Right lobe of liver (tissue), 4 donors: ENCODE results near the gene SPAG16.

Experiments
- POLR2A ChIP-seq: fragments of 450-650 bp; IDR thresholded peaks from one replicate; pipeline ENCODE4 v1.6.1; 2017; ENCODE audit warnings: antibody characterized with exemption, mild to moderate bottlenecking
- TF ChIP-seq, protein P1 (sequence below), 4 donors: fragments of 200-600 bp in 3 of 4; fragments of 450-650 bp in 1 of 4; IDR thresholded peaks; one replicate each; pipeline versions ENCODE4 v1.5.1 to v1.8.0; 2016 to 2022; ENCODE audit warnings: antibody characterized with exemption in 4 of 4, mild to moderate bottlenecking in 2 of 4
- donor health status: DM: no; HTN: no; CAD: no.
- donor health status: DM: no; HTN: no; CAD: no.
- donor health status: DM: no; HTN: yes; CAD: no.

DNA sequence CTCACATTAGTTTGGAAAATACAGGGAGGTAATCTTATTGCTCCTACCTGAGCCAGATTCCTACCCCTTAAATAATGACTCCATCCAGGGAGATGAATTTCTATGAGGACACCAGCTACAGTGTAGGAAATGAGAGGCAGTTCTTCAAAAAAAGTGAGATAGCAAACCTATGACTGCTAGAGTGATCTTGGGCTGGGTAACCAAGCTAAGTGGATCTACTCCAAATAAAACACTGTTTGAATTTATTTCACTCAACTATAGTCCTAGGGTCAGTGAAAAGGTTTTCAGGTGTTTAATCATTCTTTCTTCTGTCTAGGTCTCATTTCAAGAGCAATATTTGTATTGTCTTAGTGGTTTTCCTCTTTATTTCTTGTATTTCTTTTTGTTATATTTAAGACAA, 854.5 kb downstream of the SPAG16 start:
- TF ChIP-seq, protein P1, sequence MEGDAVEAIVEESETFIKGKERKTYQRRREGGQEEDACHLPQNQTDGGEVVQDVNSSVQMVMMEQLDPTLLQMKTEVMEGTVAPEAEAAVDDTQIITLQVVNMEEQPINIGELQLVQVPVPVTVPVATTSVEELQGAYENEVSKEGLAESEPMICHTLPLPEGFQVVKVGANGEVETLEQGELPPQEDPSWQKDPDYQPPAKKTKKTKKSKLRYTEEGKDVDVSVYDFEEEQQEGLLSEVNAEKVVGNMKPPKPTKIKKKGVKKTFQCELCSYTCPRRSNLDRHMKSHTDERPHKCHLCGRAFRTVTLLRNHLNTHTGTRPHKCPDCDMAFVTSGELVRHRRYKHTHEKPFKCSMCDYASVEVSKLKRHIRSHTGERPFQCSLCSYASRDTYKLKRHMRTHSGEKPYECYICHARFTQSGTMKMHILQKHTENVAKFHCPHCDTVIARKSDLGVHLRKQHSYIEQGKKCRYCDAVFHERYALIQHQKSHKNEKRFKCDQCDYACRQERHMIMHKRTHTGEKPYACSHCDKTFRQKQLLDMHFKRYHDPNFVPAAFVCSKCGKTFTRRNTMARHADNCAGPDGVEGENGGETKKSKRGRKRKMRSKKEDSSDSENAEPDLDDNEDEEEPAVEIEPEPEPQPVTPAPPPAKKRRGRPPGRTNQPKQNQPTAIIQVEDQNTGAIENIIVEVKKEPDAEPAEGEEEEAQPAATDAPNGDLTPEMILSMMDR (IDR thresholded peaks at IDR 0.05), result no peak
- TF ChIP-seq POLR2A, result no peak
